HepG2 (cell line): ENCODE results near the gene ZKSCAN5. TPM values are rescaled to one million over a fixed set of nuclear protein-coding genes. Genes with fewer than 3 reads are reported as not detected.

Experiments used
- ATAC-seq: fragments of 200-7000 bp; cut with Tn5 transposase; 3 replicates; pipeline ENCODE4 v1.9.1; 2020; ENCODE audit warnings: mild to moderate bottlenecking, moderate library complexity
- BruUV-seq: library from RNA; stranded (reverse); fragments of 400-500 nt; replicated peaks from 2 replicates; lab custom pipeline; 2021; lab: Mats Ljungman, UMichigan
- CTCF ChIA-PET: fragments of 300-600 bp; formaldehyde crosslinking; extraction: SDS; loops from one replicate; lab custom pipeline; 2021; ENCODE audit warnings: low total read pairs, inconsistent platforms, low intra/inter-chr PET ratio; lab: Yijun Ruan, JAX
- POLR2A ChIA-PET: fragments of 350-600 bp; sonication (Branson Sonifier 250); formaldehyde crosslinking; loops from one replicate; lab custom pipeline; 2020; ENCODE audit warnings: antibody characterized with exemption, inconsistent platforms; lab: Yijun Ruan, JAX
- DNase-seq: peaks from one replicate; pipeline ENCODE4 v3.0.0-alpha.2; 2015; ENCODE audit warnings: low spot score
- FAIRE-seq: peaks from 3 replicates; lab custom pipeline; 2011; peaks lifted over from hg19 to GRCh38; lab: Jason Lieb, UNC
- H2AFZ ChIP-seq: one replicate; pipeline ENCODE4 v1.6.1; 2011; ENCODE audit warnings: low read length, inconsistent platforms
- H3K27ac ChIP-seq: fragments of 300-600 bp; 3 replicates; pipeline ENCODE4 v1.8.0; 2011; ENCODE audit warnings: mixed run types, mild to moderate bottlenecking, mixed read lengths, low read length, inconsistent platforms; ENCODE audit not compliant: insufficient read depth; ENCODE audit errors: extremely low read length
- H3K27me3 ChIP-seq, 2 experiments: fragments of 200-600 bp in 1 of 2; 2 replicates in 1 of 2; 3 replicates in 1 of 2; pipeline versions ENCODE4 v1.6.0 to v1.8.0; 2011; ENCODE audit warnings: low read length in 2 of 2, mild to moderate bottlenecking in 2 of 2, moderate library complexity in 2 of 2, inconsistent platforms in 1 of 2; ENCODE audit not compliant: insufficient read depth in 2 of 2, control insufficient read depth in 1 of 2
- H3K36me3 ChIP-seq, 2 experiments: fragments of 200-600 bp in 1 of 2; replicated peaks in 1 of 2; 2 replicates in 1 of 2; 3 replicates in 1 of 2; pipeline versions ENCODE4 v1.5.1 to v1.8.0; 2011; ENCODE audit warnings: low read length in 2 of 2, inconsistent platforms in 1 of 2; ENCODE audit not compliant: insufficient read depth in 2 of 2, control insufficient read depth in 1 of 2
- H3K4me1 ChIP-seq: 2 replicates; pipeline ENCODE4 v1.5.1; 2012; ENCODE audit warnings: low read length, inconsistent platforms; ENCODE audit not compliant: insufficient read depth
- H3K4me2 ChIP-seq: 2 replicates; pipeline ENCODE4 v1.6.0; 2011; ENCODE audit warnings: low read depth, low read length, inconsistent platforms
- H3K4me3 ChIP-seq, 3 experiments: fragments of 200-600 bp in 1 of 3; sonication (generic), shearing (Covaris generic) in 1 of 3; replicated peaks in 1 of 3; 2 replicates each; pipeline ENCODE4 v1.5.1; 2011 to 2016; ENCODE audit warnings: low read length in 3 of 3, inconsistent platforms in 2 of 3, low read depth in 2 of 3, mild to moderate bottlenecking in 2 of 3, control low read depth in 1 of 3, mixed read lengths in 1 of 3; ENCODE audit not compliant: insufficient read depth in 1 of 3
- H3K79me2 ChIP-seq: one replicate; pipeline ENCODE4 v1.6.1; 2011; ENCODE audit warnings: low read length, inconsistent platforms; ENCODE audit not compliant: insufficient read depth
- H3K9ac ChIP-seq: 2 replicates; pipeline ENCODE4 v1.6.0; 2011; ENCODE audit warnings: mild to moderate bottlenecking, low read depth, low read length, inconsistent platforms; ENCODE audit not compliant: insufficient read depth
- H3K9me3 ChIP-seq: 2 replicates; pipeline ENCODE4 v1.5.1; 2012; ENCODE audit warnings: mild to moderate bottlenecking, low read length
- H4K20me1 ChIP-seq: 2 replicates; pipeline ENCODE4 v1.6.0; 2011; ENCODE audit warnings: inconsistent platforms, mild to moderate bottlenecking, low read length, moderate library complexity; ENCODE audit not compliant: insufficient read depth
- HDAC6 ChIP-seq: fragments of 200-600 bp; sonication (generic); IDR thresholded peaks from 2 replicates; pipeline ENCODE4 v1.7.0; 2017; ENCODE audit warnings: mild to moderate bottlenecking, antibody characterized with exemption, low read length, low read depth
- HNF4G ChIP-seq, 2 experiments: sonication (generic) in 1 of 2; formaldehyde crosslinking in 1 of 2; IDR thresholded peaks; 2 replicates each; pipeline versions ENCODE4 v1.4.0 to v1.6.1; 2011 to 2020; ENCODE audit warnings: borderline replicate concordance in 2 of 2, low read depth in 2 of 2, mild to moderate bottlenecking in 2 of 2, low read length in 1 of 2, missing genetic modification reagents in 1 of 2, moderate library complexity in 1 of 2
- YY1 ChIP-seq: IDR thresholded peaks from 2 replicates; pipeline ENCODE4 v1.6.1; 2011; ENCODE audit warnings: low read length, low read depth, moderate library complexity, mild to moderate bottlenecking; ENCODE audit not compliant: insufficient read depth, insufficient replicate concordance
- ZNF446 ChIP-seq: sonication (generic); formaldehyde crosslinking; IDR thresholded peaks from 2 replicates; pipeline ENCODE4 v1.5.0; 2020; ENCODE audit warnings: mild to moderate bottlenecking, missing genetic modification reagents
- ZNF660 ChIP-seq: sonication (generic); formaldehyde crosslinking; IDR thresholded peaks from 2 replicates; pipeline ENCODE4 v1.5.1; 2020; ENCODE audit warnings: mild to moderate bottlenecking, low read depth, missing genetic modification reagents, borderline replicate concordance
- WGBS: methylation state at CpG from one replicate; pipeline ENCODE4 v1.1.6; 2017; ENCODE audit warnings: low lambda C conversion rate; 5-methylcytosine and 5-hydroxymethylcytosine counted together
- in situ Hi-C: cut with HindIII; loops from 2 replicates; pipeline ENCODE4 v1.10.0; 2017; ENCODE audit warnings: low pct_unique_long_range_greater_than_20kb; ENCODE audit not compliant: extremely low pct_ligation_motif_present
- intact Hi-C: fragments of 100-400 bp; cut with micrococcal nuclease; formaldehyde crosslinking; loops from one replicate; pipeline ENCODE4 v1.10.0; 2022; ENCODE audit not compliant: unreplicated experiment
- polyA plus RNA-seq, 8 experiments: library from polyadenylated mRNA; depleted of rRNA in 3 of 8; stranded (reverse) in 7 of 8; unstranded in 1 of 8; fragments of >200 nt; fragmentation: Illumina TruSeq in 4 of 8; extraction: Trizol in 4 of 8; gene quantifications; 2 replicates each; pipeline versions ENCODE4 v1.2.1 to v1.2.3, GENCODE V29; 2011 to 2016; ENCODE audit warnings: low read depth in 4 of 8, missing spikeins in 1 of 8, mixed read lengths in 1 of 8; ENCODE audit not compliant: insufficient read depth in 1 of 8
- total RNA-seq, 5 experiments: library from RNA; depleted of rRNA; stranded (reverse); fragments of >200 nt; fragmentation: Illumina TruSeq; extraction: Trizol; gene quantifications; 2 replicates each; pipeline ENCODE4 v1.2.3, GENCODE V29; 2016; ENCODE audit warnings: low read depth in 1 of 5
- TF ChIP-seq, protein P1 (sequence below): sonication (generic); formaldehyde crosslinking; IDR thresholded peaks from 2 replicates; pipeline ENCODE4 v1.9.0; 2022; ENCODE audit warnings: missing genetic modification reagents, mild to moderate bottlenecking, borderline replicate concordance

ZKSCAN5 gene
- total and polyA plus RNA-seq, 2 of the 13 experiments (the other 11 are each of a cell fraction or from before 2014, with no cell fraction given) = 5.5 to 11.7 TPM

DNA sequence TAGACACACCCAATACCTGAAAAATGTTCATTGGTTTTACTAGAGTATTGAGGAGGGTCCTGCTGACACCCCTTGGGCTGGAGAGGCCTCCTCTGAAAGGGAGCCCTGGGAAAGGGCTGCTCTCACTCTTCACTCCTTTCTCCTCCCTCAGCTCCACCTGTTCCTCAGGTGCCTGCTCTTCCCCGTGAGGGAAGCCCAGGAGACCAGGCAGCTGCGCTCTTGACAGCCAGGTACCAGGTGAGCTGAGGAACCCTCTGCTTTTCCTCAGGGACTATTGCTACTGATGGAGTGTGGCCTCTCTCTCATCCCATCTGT, 57.2 kb downstream of the ZKSCAN5 start:
- no TSS peak for BruUV-seq
- TF ChIP-seq ZNF446 = no peak
- TF ChIP-seq HNF4G (IDR thresholded peaks at IDR 0.05; ENCODE audit: borderline replicate concordance, low read depth, low read length) = no peak
- no peak for TF ChIP-seq HNF4G (CRISPR knock-in tag; IDR thresholded peaks at IDR 0.05; ENCODE audit: borderline replicate concordance, low read depth)
- TF ChIP-seq, protein P1, sequence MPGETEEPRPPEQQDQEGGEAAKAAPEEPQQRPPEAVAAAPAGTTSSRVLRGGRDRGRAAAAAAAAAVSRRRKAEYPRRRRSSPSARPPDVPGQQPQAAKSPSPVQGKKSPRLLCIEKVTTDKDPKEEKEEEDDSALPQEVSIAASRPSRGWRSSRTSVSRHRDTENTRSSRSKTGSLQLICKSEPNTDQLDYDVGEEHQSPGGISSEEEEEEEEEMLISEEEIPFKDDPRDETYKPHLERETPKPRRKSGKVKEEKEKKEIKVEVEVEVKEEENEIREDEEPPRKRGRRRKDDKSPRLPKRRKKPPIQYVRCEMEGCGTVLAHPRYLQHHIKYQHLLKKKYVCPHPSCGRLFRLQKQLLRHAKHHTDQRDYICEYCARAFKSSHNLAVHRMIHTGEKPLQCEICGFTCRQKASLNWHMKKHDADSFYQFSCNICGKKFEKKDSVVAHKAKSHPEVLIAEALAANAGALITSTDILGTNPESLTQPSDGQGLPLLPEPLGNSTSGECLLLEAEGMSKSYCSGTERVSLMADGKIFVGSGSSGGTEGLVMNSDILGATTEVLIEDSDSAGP = no peak
- no peak for TF ChIP-seq ZNF660 (CRISPR knock-in tag)
- TF ChIP-seq YY1 = no peak
- no peak for TF ChIP-seq HDAC6
- peaks cover 5% of the 10 kb centered on the region; the same call in 1 of the 2 replicates for H4K20me1 ChIP-seq
- FAIRE-seq (no peak), ATAC-seq (no peak), DNase-seq (no peak)
- H3K27ac ChIP-seq = no peak overlapping the region
- WGBS = 100% methylated on average over 2 of the region's 2 CpGs
- H3K79me2 ChIP-seq = peaks cover 47% of the 10 kb centered on the region
- in situ Hi-C loops (no loop called here), intact Hi-C loops (no loop called here)
- ChIA-PET CTCF (no interaction called here), POLR2A (no interaction called here)
- H3K27me3 ChIP-seq = no peaks in the 10 kb centered on the region; a peak in 1 of 5 replicates
- no peak overlapping the region for H3K4me3 ChIP-seq
- H3K9me3 ChIP-seq = no peaks in the 10 kb centered on the region
- no peak overlapping the region; the same call in 1 of the 2 replicates for H3K9ac ChIP-seq
- no peak overlapping the region for H2AFZ ChIP-seq
- H3K4me2 ChIP-seq = no peak overlapping the region
- peaks cover 19 to 57% of the 10 kb centered on the region in 2 experiments for H3K36me3 ChIP-seq
- peaks cover 41% of the 10 kb centered on the region for H3K4me1 ChIP-seq
